Urothelium cell line (cell line): ENCODE data around the gene CTAGE9.
"Not testable (repeated sequence)": the region's sequence is repeated elsewhere in the genome, so short reads cannot be mapped to it uniquely, and the experiment has no call there.

Experiments used
- DNase-seq: peaks from one replicate; pipeline ENCODE4 v3.0.0; 2011; ENCODE audit warnings: low spot score, mixed read lengths
- FAIRE-seq: peaks from 2 replicates; lab custom pipeline; 2011; peaks lifted over from hg19 to GRCh38; lab: Jason Lieb, UNC

Gene CTAGE9

GRCh38 chr6:131729550-131729949, 18.7 kb upstream of the CTAGE9 start:
- DNase-seq (no peak), FAIRE-seq (no peak)

- FAIRE-seq, result no peak
- DNase-seq, result no peak
Measured at GRCh38 chr6:131728296-131728939, 17.6 kb upstream of the CTAGE9 start.

GRCh38 chr6:131727868-131728267, 17.1 kb upstream of the CTAGE9 start:
- FAIRE-seq (no peak), DNase-seq (no peak)

- DNase-seq, result no peak
- FAIRE-seq, result no peak
Measured at GRCh38 chr6:131727467-131727866, 16.6 kb upstream of the CTAGE9 start.

GRCh38 chr6:131724114-131724513, 13.3 kb upstream of the CTAGE9 start:
- DNase-seq (no peak), FAIRE-seq (no peak)

- DNase-seq, result no peak
Measured at GRCh38 chr6:131721161-131721560, 10.3 kb upstream of the CTAGE9 start.

GRCh38 chr6:131717836-131718542, 7.2 kb upstream of the CTAGE9 start:
- FAIRE-seq (no peak), DNase-seq (no peak)

More at GRCh38 chr6:131721161-131721560, 10.3 kb upstream of the CTAGE9 start:
- peak; percentile 44 for FAIRE-seq

- not testable (repeated sequence) for DNase-seq, FAIRE-seq
Measured at GRCh38 chr6:131715567-131715966, 4.8 kb upstream of the CTAGE9 start.

- not testable (repeated sequence) for FAIRE-seq, DNase-seq
Measured at GRCh38 chr6:131703905-131704304, 6.9 kb downstream of the CTAGE9 start.

- not testable (repeated sequence) for FAIRE-seq, DNase-seq
Measured at GRCh38 chr6:131700851-131701250, 10.0 kb downstream of the CTAGE9 start.

GRCh38 chr6:131696956-131697355, 13.9 kb downstream of the CTAGE9 start:
- no peak for FAIRE-seq
- DNase-seq, result no peak

- FAIRE-seq, result no peak
- peak; percentile 73 for DNase-seq
Measured at GRCh38 chr6:131694832-131695426, 15.9 kb downstream of the CTAGE9 start.

GRCh38 chr6:131693384-131693783, 17.4 kb downstream of the CTAGE9 start:
- no peak for FAIRE-seq
- DNase-seq, result no peak

- FAIRE-seq (no peak), DNase-seq (no peak)
Measured at GRCh38 chr6:131692589-131692988, 18.2 kb downstream of the CTAGE9 start.

GRCh38 chr6:131692031-131692430, 18.8 kb downstream of the CTAGE9 start:
- FAIRE-seq (no peak), DNase-seq (no peak)

- no peak for DNase-seq
- FAIRE-seq, result no peak
Measured at GRCh38 chr6:131688286-131688685, 22.5 kb downstream of the CTAGE9 start.

- DNase-seq (no peak), FAIRE-seq (no peak)
Measured at GRCh38 chr6:131687022-131687421, 23.8 kb downstream of the CTAGE9 start.

- FAIRE-seq (no peak), DNase-seq (no peak)
Measured at GRCh38 chr6:131685266-131685780, 25.5 kb downstream of the CTAGE9 start.

- FAIRE-seq (no peak), DNase-seq (no peak)
Measured at GRCh38 chr6:131683479-131683878, 27.3 kb downstream of the CTAGE9 start.

GRCh38 chr6:131682442-131682841, 28.4 kb downstream of the CTAGE9 start:
- FAIRE-seq (no peak), DNase-seq (no peak)

GRCh38 chr6:131681585-131681984, 29.2 kb downstream of the CTAGE9 start:
- FAIRE-seq, result no peak
- DNase-seq, result no peak

- no peak for DNase-seq
- FAIRE-seq, result no peak
Measured at GRCh38 chr6:131680868-131681267, 29.9 kb downstream of the CTAGE9 start.
